H1 (cell line): ENCODE results near the gene MBNL1.

ENCODE experiments used
- BRCA1 ChIP-seq: IDR thresholded peaks from 2 replicates; pipeline ENCODE4 v1.6.1; 2012; ENCODE audit warnings: low read depth, low read length, improper control_type of control experiment
- CEBPB ChIP-seq: IDR thresholded peaks from 2 replicates; pipeline ENCODE4 v1.6.1; 2012; ENCODE audit warnings: low read depth, low read length
- CHD1 ChIP-seq: IDR thresholded peaks from 2 replicates; pipeline ENCODE4 v1.6.1; 2012; ENCODE audit warnings: low read depth, low read length, improper control_type of control experiment
- CHD2 ChIP-seq: IDR thresholded peaks from 2 replicates; pipeline ENCODE4 v1.6.1; 2012; ENCODE audit warnings: low read length, improper control_type of control experiment
- EGR1 ChIP-seq: IDR thresholded peaks from 2 replicates; pipeline ENCODE4 v1.6.1; 2011; ENCODE audit warnings: low read depth, low read length, borderline replicate concordance
- JUND ChIP-seq: IDR thresholded peaks from 2 replicates; pipeline ENCODE4 v1.6.1; 2011; ENCODE audit warnings: mild to moderate bottlenecking, improper control_type of control experiment, low read length
- POLR2A ChIP-seq, 2 experiments: IDR thresholded peaks; 1 replicate in 1 of 2; 2 replicates in 1 of 2; pipeline ENCODE4 v1.6.1; 2011; ENCODE audit warnings: low read depth in 2 of 2, low read length in 2 of 2, mild to moderate bottlenecking in 2 of 2; ENCODE audit errors: control extremely low read depth in 1 of 2
- POLR2AphosphoS5 ChIP-seq: IDR thresholded peaks from 2 replicates; pipeline ENCODE4 v1.6.1; 2011; ENCODE audit warnings: low read depth, low read length
- RNF2 ChIP-seq: fragments of 200-900, 300-1000 bp; sonication (generic); IDR thresholded peaks from 2 replicates; pipeline ENCODE4 v1.7.1; 2016; ENCODE audit warnings: borderline replicate concordance, low read depth, mild to moderate bottlenecking, antibody characterized with exemption, low read length; ENCODE audit not compliant: poor library complexity, severe bottlenecking; ENCODE audit errors: missing control alignments
- RXRA ChIP-seq: IDR thresholded peaks from 2 replicates; pipeline ENCODE4 v1.6.1; 2011; ENCODE audit warnings: low read depth, mild to moderate bottlenecking, low read length, moderate library complexity; ENCODE audit not compliant: insufficient read depth
- TAF7 ChIP-seq: optimal IDR thresholded peaks from 2 replicates; pipeline ENCODE3; 2011; ENCODE audit warnings: low read depth, mild to moderate bottlenecking, inconsistent platforms, low read length, moderate library complexity, borderline replicate concordance
- TF ChIP-seq, protein P1 (sequence below), 3 experiments: IDR thresholded peaks; 1 replicate in 2 of 3; 2 replicates in 1 of 3; pipeline versions ENCODE4 v1.5.1 to v1.6.1; 2011; ENCODE audit warnings: low read length in 3 of 3, mild to moderate bottlenecking in 3 of 3, inconsistent platforms in 2 of 3, low read depth in 1 of 3, moderate library complexity in 1 of 3; ENCODE audit not compliant: insufficient read depth in 1 of 3; ENCODE audit errors: control extremely low read depth in 1 of 3

DNA sequence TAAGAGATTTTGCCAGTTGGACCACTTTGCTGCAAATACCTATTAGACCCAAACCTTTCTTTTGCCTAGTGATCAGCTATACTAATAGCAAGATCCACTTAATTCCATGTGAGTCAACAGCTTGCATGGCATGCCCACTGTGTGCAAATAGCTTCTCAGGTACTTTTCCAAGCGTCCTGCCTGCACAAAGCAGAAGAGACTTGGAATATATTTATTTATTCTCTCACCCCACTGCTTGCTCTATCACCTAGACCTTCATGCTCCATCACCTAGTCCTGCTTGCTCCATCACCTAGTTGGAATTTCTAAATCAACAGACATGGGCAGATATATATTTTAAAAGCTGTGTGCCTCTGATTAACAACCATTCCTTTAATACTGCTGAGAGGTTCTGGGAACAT is 47.6 kb downstream of the MBNL1 start:
- TF ChIP-seq, protein P1, sequence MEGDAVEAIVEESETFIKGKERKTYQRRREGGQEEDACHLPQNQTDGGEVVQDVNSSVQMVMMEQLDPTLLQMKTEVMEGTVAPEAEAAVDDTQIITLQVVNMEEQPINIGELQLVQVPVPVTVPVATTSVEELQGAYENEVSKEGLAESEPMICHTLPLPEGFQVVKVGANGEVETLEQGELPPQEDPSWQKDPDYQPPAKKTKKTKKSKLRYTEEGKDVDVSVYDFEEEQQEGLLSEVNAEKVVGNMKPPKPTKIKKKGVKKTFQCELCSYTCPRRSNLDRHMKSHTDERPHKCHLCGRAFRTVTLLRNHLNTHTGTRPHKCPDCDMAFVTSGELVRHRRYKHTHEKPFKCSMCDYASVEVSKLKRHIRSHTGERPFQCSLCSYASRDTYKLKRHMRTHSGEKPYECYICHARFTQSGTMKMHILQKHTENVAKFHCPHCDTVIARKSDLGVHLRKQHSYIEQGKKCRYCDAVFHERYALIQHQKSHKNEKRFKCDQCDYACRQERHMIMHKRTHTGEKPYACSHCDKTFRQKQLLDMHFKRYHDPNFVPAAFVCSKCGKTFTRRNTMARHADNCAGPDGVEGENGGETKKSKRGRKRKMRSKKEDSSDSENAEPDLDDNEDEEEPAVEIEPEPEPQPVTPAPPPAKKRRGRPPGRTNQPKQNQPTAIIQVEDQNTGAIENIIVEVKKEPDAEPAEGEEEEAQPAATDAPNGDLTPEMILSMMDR (IDR thresholded peaks at IDR 0.05; ENCODE audit: control extremely low read depth in 1 of 3, insufficient read depth in 1 of 3, low read depth in 1 of 3, low read length in 3 of 3): no peak
- no peak for TF ChIP-seq POLR2AphosphoS5
- no peak for TF ChIP-seq CHD1
- no peak for TF ChIP-seq POLR2A (IDR thresholded peaks at IDR 0.05; ENCODE audit: control extremely low read depth in 1 of 2, low read depth in 2 of 2, low read length in 2 of 2)
- TF ChIP-seq TAF7: no peak
- TF ChIP-seq CHD2: no peak
- TF ChIP-seq JUND: no peak
- no peak for TF ChIP-seq BRCA1
- TF ChIP-seq CEBPB: no peak
- no peak for TF ChIP-seq RNF2
- no peak for TF ChIP-seq RXRA
- no peak for TF ChIP-seq EGR1
